Heart right ventricle (tissue), 12 donors: ENCODE results near the gene CYP11A1. TPM values are rescaled to one million over a fixed set of nuclear protein-coding genes. Genes with fewer than 3 reads are reported as not detected.

Source experiments
- microRNA-seq, 2 donors: library from miRNA; unstranded; fragments of <30 nt; microRNA quantifications; one replicate each; pipeline ENCODE4 v1.2.0, GENCODE V29; 2021
- polyA plus RNA-seq, 2 donors: library from polyadenylated mRNA; stranded (reverse); fragments of 200-250 nt; gene quantifications; one replicate each; pipeline ENCODE4 v1.2.3, GENCODE V29; 2013
- total RNA-seq, 10 donors: library from RNA; stranded (reverse); fragmentation: NEBNext Ultra II Directional in 3 of 10; extraction: Animal tissue kit (Norgen Biotek cat#: 25700) in 3 of 10; gene quantifications; one replicate each; pipeline versions ENCODE4 v1.2.1 to v1.2.4, GENCODE V29; 2021 to 2023
- donor health status: ischemic (EF 13 %, LVEDD 7.1; RV severe dilation, severe dysfunction).
- donor health status: healthy with polysubstance abuse.
- donor health status: DM: no; HTN: yes; CAD: no.
- donor health status: DM: no; HTN: no; CAD: no.
- donor health status: ischemic (EF 25% LVEDD 6.9; RV normal size, moderate dysfunction).
- donor health status: ischemic (EF 25% LVEDD 5.7; RV mildly dilated, moderate dysfunction).
- donor health status: healthy.
- donor health status: nonischemic (EF 11% LVEDD 7.7; RV severe dilation, severe dysfunction).
- donor health status: DM: yes; HTN: yes; CAD: no.
- donor health status: PGD.
- donor health status: ischemic (EF 29% LVEDD 5.4; RV normal size, mild dysfunction).
- donor health status: nonischemic (EF 23%, LVEDD 6.1; RV moderate dilation, normal function).

Gene CYP11A1
- total and polyA plus RNA-seq, 12 donors, result 0.06 to 3.6 (median 2.1) TPM

Small RNA genes within 50 kb of the gene (microRNA-seq; reads per million reads assigned to microRNA genes)
- 0 reads per million in 2 donors for gene MIR6881

Other genes with a start within 250 kb of the CYP11A1 start
- gene ISLR2, start 237.1 kb downstream of the CYP11A1 start, total RNA-seq, result 1 to 10 TPM; 1.2 to 8.7 (median 2.2) TPM
- gene ISLR2, start 237.1 kb downstream of the CYP11A1 start, polyA plus RNA-seq, result 1 to 10 TPM; 3.9 to 5.6 TPM
- 10 to 100 TPM in 9 of 10 donors, 1 to 10 TPM in 1; 9.1 to 19.7 (median 14.1) TPM for gene ISLR, start 193.9 kb downstream of the CYP11A1 start, total RNA-seq
- gene ISLR, start 193.9 kb downstream of the CYP11A1 start, polyA plus RNA-seq, result 10 to 100 TPM in 1 of 2 donors, 1 to 10 TPM in 1; 8.8 to 12.2 TPM
- under 1 TPM in 2 of 10 donors, not detected in 8; 0.13 to 0.21 TPM for gene STRA6, start 164.9 kb downstream of the CYP11A1 start, total RNA-seq
- gene STRA6, start 164.9 kb downstream of the CYP11A1 start, polyA plus RNA-seq, result under 1 TPM; 0.03 to 0.15 TPM
- not detected for gene CCDC33, start 131.3 kb downstream of the CYP11A1 start, total RNA-seq
- not detected for gene CCDC33, start 131.3 kb downstream of the CYP11A1 start, polyA plus RNA-seq
- gene SEMA7A, start 66.3 kb upstream of the CYP11A1 start, total RNA-seq, result 1 to 10 TPM in 8 of 10 donors, under 1 TPM in 2; 0.61 to 5.1 (median 1.8) TPM
- under 1 TPM; 0.59 to 0.99 TPM for gene SEMA7A, start 66.3 kb upstream of the CYP11A1 start, polyA plus RNA-seq
- gene UBL7, start 93.5 kb upstream of the CYP11A1 start, total RNA-seq, result 10 to 100 TPM; 49.1 to 56.6 (median 52.7) TPM
- 10 to 100 TPM; 47.0 to 51.7 TPM for gene UBL7, start 93.5 kb upstream of the CYP11A1 start, polyA plus RNA-seq
- gene ARID3B, start 173.6 kb upstream of the CYP11A1 start, total RNA-seq, result 1 to 10 TPM; 1.2 to 3.7 (median 2.4) TPM
- 1 to 10 TPM; 1.4 to 3.0 TPM for gene ARID3B, start 173.6 kb upstream of the CYP11A1 start, polyA plus RNA-seq
- gene CLK3, start 248.2 kb upstream of the CYP11A1 start, total RNA-seq, result 10 to 100 TPM; 40.2 to 52.1 (median 45.2) TPM
- gene CLK3, start 248.2 kb upstream of the CYP11A1 start, polyA plus RNA-seq, result 10 to 100 TPM; 27.7 to 73.6 TPM